K562 (cell line): ENCODE results near the gene TMF1. TPM values are rescaled to one million over a fixed set of nuclear protein-coding genes. Genes with fewer than 3 reads are reported as not detected.

Experiments used
- E2F4 ChIP-seq: sonication (generic); formaldehyde crosslinking; IDR thresholded peaks from 2 replicates; pipeline ENCODE4 v1.8.0; 2022; ENCODE audit warnings: mild to moderate bottlenecking, low read depth, missing genetic modification reagents
- EGR1 ChIP-seq: fragments of 450-650 bp; conservative IDR thresholded peaks from 2 replicates; pipeline ENCODE4 v1.6.1; 2017; ENCODE audit warnings: mild to moderate bottlenecking
- GTF2A2 ChIP-seq: IDR thresholded peaks from 2 replicates; pipeline ENCODE4 v1.6.1; 2016; ENCODE audit warnings: mild to moderate bottlenecking, missing genetic modification characterization, missing compliant biosample characterization
- HBP1 ChIP-seq: fragments of 450-650 bp; formaldehyde crosslinking; IDR thresholded peaks from 2 replicates; pipeline ENCODE4 v1.4.0; 2022; ENCODE audit warnings: missing genetic modification characterization
- NELFE ChIP-seq: IDR thresholded peaks from 2 replicates; pipeline ENCODE4 v1.6.1; 2011; ENCODE audit warnings: mild to moderate bottlenecking; ENCODE audit not compliant: insufficient read depth, insufficient read length
- PTBP1 ChIP-seq: fragments of 200-400 bp; formaldehyde crosslinking; IDR thresholded peaks from 2 replicates; pipeline ENCODE4 v1.6.1; 2017; ENCODE audit warnings: low read depth, low read length
- SNIP1 ChIP-seq: fragments of 450-650 bp; IDR thresholded peaks from 2 replicates; pipeline ENCODE4 v1.7.1; 2017; ENCODE audit warnings: low read depth, mild to moderate bottlenecking
- SREBF1 ChIP-seq: fragments of 150-350 bp; IDR thresholded peaks from 2 replicates; pipeline ENCODE4 v1.6.1; 2014; ENCODE audit warnings: antibody characterized with exemption, low read depth, low read length, borderline replicate concordance
- YY1 ChIP-seq, 3 experiments: IDR thresholded peaks; 2 replicates each; pipeline ENCODE4 v1.6.1; 2011; ENCODE audit warnings: low read length in 2 of 3, mild to moderate bottlenecking in 2 of 3, moderate library complexity in 2 of 3, borderline replicate concordance in 1 of 3, control low read depth in 1 of 3, low read depth in 1 of 3; ENCODE audit not compliant: insufficient read depth in 3 of 3, insufficient replicate concordance in 2 of 3, control insufficient read depth in 1 of 3, insufficient read length in 1 of 3; ENCODE audit errors: extremely low read depth in 1 of 3
- ZNF407 ChIP-seq: fragments of 450-650 bp; IDR thresholded peaks from 2 replicates; pipeline ENCODE4 v1.6.1; 2016; ENCODE audit warnings: low read depth
- polyA plus RNA-seq, 8 experiments: library from polyadenylated mRNA; depleted of rRNA in 4 of 8; stranded (reverse) in 5 of 8; unstranded in 3 of 8; fragments of >200 nt; fragmentation: Nextera tagmentation in 2 of 8; fragmentation: Illumina TruSeq in 1 of 8; extraction: Ambion mirVana in 2 of 8; extraction: Trizol in 1 of 8; gene quantifications; 2 replicates each; pipeline versions ENCODE4 v1.2.1 to v1.2.3, GENCODE V29; 2011 to 2014; ENCODE audit warnings: inconsistent platforms in 1 of 8, missing spikeins in 1 of 8
- total RNA-seq, 7 experiments: library from RNA; depleted of rRNA in 6 of 7; stranded (reverse); fragments of >200 nt in 6 of 7; fragmentation: Illumina TruSeq in 2 of 7; extraction: Trizol in 2 of 7; gene quantifications; 2 replicates each; pipeline versions ENCODE4 v1.2.1 to v1.2.3, GENCODE V29; 2011 to 2021; ENCODE audit warnings: low replicate concordance in 1 of 7

The TMF1 gene
- total and polyA plus RNA-seq, 9 of the 15 experiments (the other 6 are each of a cell fraction or from before 2014, with no cell fraction given) = 3.1 to 13.9 (median 10.3) TPM

- TF ChIP-seq ZNF407 = no peak
- TF ChIP-seq NELFE = no peak
- TF ChIP-seq YY1 (IDR thresholded peaks at IDR 0.05; ENCODE audit: borderline replicate concordance in 1 of 3, control insufficient read depth in 1 of 3, extremely low read depth in 1 of 3, insufficient read depth in 3 of 3, insufficient read length in 1 of 3, insufficient replicate concordance in 2 of 3, low read depth in 1 of 3, low read length in 2 of 3) = peak in 1 of 3 experiments; percentile 29
- TF ChIP-seq PTBP1 = no peak
- no peak for TF ChIP-seq SREBF1
- TF ChIP-seq SNIP1 = no peak
- TF ChIP-seq HBP1 = no peak
- no peak for TF ChIP-seq GTF2A2
- TF ChIP-seq EGR1 = no peak
- no peak for TF ChIP-seq E2F4 (CRISPR knock-in tag)
- TF ChIP-seq, all 486 proteins: peak for 6
Observed at GRCh38 chr3:69085168-69085832, 33.2 kb upstream of the TMF1 start (continued).
